Measurements from ENCODE around the gene SPPL2C.

GRCh38 chr17:45836047-45837044, 8.3 kb upstream of the SPPL2C start:
- TF ChIP-seq POLR2A (IDR thresholded peaks at IDR 0.05) (no peak), CTCF (IDR thresholded peaks at IDR 0.05) (no peak)
